Dedifferentiated amniotic fluid mesenchymal stem cell (primary cell): ENCODE measurements around the gene ANKRD40.
A peak's percentile ranks its signal among the peaks of the same experiment; 100 is the strongest.

Source experiments
- DNase-seq: peaks from one replicate; pipeline ENCODE4 v3.0.0-alpha.2; 2016; ENCODE audit errors: extremely low spot score

ANKRD40 gene

DNA sequence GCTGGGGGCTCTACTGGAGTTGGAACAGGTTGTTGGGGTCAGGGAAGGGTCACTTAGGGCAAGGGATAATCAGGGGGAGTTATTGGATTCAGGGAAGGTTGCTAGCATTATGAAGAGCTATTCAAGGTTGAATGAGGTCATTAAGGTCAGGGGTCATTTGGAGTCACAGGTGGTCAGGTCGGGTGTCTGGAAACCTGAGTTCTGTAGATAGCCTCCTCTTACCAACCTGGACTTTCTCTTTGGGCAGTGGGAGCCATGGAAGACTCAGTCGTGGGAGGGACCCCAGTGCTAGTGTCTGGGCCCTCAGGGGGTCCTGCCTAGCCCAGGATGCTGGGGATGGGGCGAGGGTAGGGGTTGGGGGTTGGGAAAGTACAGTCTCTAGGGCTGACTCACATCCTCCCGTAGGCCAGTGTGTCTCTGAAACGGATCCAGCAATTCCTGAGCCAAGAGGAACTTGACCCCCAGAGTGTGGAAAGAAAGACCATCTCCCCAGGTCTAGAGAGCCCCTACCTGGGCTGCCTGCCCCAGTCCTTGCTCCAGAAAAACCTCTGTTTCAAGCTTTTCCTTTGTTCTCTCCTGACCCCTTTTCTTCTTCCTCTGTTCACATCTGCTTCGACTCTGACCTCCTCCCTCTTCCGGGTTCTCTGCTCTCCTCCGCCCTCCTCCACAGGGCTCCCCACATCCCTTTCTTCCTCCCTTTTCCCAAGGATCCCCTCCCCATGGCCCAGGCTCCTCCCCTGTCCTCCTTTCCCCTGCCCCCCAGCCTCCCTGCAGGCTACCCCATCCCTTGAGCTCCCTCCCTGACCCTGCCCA lies 39.5 kb downstream of the ANKRD40 start:
- no peak for DNase-seq

DNA sequence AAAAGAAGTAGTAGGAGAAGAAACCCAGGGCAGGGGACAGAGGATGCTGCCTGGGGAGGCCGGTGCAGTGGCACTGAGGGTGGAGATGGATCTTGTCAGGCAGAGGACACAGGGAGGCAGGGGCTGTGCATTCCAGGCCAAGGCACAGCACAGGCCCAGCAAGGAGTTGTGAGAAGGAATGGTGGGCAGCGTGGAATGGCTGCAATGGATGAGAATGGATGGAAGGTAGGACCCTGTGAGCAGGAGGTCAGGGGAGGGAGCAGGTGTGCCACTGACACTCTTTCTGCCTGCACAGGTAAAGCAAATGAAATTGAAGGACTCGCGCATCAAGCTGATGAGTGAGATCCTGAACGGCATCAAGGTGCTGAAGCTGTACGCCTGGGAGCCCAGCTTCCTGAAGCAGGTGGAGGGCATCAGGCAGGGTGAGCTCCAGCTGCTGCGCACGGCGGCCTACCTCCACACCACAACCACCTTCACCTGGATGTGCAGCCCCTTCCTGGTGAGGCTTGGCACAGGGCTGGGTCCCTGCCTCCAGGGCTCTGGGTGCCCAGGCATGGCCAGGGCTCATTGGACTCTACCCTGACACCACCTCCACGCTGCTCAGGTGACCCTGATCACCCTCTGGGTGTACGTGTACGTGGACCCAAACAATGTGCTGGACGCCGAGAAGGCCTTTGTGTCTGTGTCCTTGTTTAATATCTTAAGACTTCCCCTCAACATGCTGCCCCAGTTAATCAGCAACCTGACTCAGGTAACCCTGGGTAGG lies 40.3 kb downstream of the ANKRD40 start:
- no peak for DNase-seq

DNA sequence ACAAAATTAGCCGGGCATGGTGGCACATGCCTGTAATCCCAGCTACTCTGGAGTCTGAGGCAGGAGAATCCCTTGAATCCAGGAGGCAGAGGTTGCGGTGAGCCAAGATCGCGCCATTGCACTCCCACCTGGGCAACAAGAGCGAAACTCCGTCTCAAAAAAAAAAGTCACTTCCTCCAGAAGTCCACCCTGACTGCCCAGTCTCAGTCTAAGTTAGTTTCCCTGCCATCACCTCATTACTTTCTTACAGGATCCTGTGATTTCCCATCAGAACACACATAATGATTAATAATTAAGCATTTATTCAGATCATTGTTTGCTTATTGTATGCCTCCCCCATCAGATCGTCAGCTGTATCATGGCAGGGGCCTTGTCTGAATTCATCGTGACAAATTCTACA lies 41.4 kb downstream of the ANKRD40 start:
- no peak for DNase-seq

DNA sequence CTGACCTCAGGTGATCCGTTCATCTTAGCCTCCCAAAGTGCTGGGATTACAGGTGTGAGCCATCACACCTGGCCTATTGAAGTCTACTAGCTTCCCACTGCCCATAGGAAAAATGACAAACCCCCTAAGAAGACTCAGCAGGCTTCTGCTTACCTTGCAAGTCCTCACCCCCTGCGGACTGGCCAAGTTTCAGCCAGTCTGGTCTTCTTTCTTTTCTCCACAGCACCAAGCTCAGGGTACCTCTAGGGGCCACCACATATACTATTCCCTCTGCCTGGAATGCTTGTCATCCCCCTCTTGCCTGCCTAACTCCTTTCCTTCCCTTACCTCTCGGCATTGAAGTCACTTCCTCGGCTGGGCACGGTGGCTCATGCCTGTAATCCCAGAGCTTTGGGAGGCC lies 41.9 kb downstream of the ANKRD40 start:
- DNase-seq, result no peak

GRCh38 chr17:50664788-50665458 lies 42.8 kb downstream of the ANKRD40 start:
- no peak for DNase-seq

GRCh38 chr17:50663812-50664374 lies 43.8 kb downstream of the ANKRD40 start:
- DNase-seq, result no peak

DNA sequence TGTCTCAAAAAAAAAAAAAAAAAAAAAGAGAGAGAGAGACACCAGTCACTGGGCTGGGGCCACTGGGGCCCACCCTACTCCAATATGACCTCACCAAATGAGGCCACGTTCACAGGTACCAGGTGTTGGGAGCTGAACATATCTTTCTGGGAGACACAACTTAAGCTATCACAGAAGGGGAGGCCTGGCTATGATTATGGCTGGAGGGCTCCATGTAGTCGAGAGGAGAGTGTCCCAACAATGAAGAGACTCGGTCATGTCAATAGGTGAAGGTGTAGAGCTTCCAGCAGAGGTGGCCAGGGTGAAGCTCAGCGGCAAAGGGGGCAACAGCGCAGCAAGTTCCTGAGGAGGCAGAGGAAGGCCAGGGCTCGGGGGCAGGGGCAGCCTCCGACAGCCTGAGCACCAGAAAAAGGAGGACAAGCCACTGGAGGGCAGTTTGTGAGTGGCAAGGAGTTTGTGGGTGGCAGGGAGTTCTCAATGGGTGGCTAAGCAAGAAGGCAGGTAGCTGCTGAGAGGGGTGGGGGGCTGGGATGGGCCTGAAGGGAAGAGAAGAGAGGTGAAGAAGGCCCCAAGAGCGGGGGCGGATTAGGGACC lies 45.0 kb downstream of the ANKRD40 start:
- no peak for DNase-seq

DNA sequence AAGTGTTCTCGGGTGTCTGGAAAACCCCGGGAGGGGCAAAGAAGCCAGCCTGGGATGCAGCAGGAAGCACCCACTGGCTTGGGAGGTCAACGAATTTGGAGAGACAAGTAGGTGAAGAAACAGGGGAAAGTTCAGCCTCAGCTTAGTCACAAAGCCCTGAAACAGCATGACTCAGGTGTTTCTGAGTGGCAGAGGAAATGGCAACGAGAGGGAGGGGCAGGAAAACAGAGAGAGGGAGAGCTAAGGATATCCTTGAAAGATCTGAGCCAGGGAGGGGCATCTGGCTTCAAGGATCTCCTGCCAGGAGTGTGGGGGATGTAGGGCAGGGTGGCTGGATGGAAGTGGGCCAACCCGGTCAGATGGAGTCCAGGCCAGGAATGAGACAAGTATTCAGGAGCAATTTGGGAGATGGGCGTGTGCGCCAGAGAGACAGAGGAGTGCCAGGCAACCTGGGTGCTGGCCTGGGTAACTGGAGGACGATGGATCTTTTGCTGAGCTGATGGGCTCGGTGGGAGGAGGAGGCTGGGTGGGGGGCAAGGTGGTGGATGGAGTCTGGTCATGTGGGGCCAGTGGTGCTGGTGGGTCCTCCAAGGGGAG lies 45.8 kb downstream of the ANKRD40 start:
- DNase-seq, result peak; percentile 85

DNA sequence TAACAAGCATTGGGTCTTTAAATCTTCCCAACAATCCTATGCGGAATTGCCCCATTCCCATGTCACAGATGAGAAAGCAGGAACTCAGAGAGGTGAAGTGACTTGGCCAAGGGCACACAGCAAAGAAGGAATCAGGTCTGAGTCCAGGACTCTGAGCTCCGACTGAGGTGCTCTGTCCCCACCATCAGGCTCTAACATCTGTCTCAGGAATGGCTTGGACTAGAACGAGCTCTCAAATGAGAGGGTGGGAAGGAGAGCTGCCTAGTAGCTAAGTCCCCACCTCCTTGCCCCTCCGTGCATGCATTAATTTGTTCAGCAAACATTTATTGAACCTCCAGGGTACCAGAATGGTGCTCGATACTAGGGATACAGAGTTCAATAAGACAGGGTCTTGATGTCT lies 46.4 kb downstream of the ANKRD40 start:
- no peak for DNase-seq

- no peak for DNase-seq
Observed at GRCh38 chr17:50660887-50661345, 46.8 kb downstream of the ANKRD40 start.

DNA sequence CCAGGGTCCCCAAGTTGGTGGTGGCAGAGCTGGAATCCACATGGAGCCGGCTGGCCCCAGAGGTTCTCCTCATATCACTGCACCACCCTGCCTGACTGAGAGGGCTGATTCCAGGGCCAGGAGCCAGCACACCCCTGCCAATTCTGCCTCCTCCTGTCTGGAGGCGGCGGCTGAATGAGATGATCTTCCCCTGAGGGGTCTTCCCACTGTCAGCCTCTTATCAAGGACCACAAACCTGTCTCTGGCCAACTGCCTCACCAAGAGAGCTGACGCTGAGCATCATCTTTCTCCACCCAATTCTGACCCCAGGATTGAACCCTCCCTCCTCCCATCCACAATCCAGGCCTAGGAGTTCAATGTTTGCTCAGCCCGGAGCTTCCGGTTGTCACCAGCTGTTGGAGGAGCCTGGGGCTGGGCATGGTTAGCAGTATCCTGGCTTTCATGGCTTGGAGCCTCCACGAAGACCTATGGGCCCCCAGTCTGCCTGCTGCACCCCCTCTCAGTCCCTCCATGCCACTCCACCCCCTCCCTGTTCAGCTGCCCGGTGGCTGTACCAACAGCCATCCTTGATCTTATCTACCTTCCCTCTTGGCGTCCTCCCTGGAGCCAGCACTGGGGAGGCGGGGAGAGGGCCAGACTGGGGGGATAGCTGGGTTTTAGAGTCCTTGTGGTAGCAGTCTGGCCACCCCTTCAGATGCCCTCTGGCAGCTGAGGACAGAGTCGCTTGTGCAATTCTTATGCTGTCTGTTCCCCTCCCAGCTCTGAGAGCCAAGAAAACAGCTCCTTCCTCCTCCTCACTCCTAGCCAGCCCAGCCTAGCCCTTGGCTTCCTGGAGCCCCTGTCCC lies 47.5 kb downstream of the ANKRD40 start:
- DNase-seq, result no peak

DNA sequence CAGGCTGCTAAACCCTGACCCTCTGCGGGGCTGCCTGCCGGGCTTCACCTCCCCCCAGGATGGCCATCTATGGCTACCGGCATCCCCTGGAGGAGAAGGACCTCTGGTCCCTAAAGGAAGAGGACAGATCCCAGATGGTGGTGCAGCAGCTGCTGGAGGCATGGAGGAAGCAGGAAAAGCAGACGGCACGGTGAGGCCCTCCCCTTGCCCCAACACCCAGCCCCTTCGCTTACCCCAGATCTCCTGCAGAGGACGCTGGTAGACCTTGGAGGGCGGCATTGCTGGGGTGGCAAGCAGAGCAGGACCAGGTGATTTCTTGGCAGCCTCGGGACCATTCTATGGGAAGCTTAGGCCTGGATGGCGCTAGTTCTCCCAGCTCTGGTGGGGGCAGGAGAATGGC lies 48.5 kb downstream of the ANKRD40 start:
- DNase-seq, result no peak

DNA sequence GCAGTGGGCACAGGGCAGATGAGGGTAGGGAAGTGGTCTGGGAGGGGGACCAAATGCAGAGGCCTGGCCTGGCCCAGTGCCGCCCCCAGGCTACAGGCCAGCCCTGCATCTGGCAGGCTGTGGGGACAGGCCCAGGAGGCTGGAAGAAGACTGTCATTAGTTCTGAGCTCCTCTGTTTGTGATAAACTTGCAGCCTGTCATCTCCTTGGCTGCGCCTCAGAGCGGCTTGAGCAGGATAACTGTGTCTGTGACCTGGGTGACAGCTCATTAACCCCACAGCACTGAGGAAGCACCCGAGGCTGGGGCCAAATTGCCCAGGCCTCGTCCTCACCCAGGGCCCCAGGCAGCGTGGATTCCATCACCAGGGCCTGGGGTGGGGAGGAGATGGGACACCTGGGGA lies 49.1 kb downstream of the ANKRD40 start:
- no peak for DNase-seq

DNA sequence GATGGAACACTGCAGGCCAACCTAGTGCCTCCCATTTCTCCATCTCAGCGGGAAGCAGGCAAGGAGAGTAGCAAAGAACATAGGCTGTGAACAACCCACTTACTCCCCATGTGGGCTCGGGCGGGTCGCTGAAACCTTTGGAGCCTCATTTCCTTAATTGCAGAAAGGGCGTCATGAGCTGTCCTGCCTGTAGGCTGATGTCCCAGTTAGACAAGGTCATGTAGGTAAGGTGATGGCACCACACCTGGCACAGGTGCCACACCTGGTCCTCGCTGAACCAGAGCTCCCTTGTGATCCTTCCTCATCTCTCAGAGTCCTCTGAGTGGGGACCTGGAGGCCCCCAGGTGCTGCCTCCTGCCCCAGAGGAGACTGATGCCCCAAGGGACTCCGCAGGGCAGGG lies 50.1 kb downstream of the ANKRD40 start:
- no peak for DNase-seq

GRCh38 chr17:50657054-50657453 lies 50.7 kb downstream of the ANKRD40 start:
- no peak for DNase-seq

DNA sequence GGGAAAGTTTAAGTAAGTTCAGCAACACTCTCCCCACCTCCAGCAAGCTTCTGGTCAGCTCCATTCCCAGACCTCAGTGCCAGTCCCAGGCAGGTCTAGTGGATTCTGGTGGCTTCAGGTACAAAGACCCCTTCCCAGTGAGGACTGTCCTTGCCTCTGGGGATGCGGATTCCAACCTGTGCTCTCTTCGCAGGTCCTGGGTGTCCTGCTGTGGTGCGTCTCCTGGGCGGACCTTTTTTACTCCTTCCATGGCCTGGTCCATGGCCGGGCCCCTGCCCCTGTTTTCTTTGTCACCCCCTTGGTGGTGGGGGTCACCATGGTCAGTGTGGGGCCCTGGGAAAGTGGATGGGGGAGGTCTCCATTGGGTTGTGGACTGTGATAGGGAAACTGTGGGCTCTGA lies 51.2 kb downstream of the ANKRD40 start:
- DNase-seq, result no peak

- no peak for DNase-seq
Observed at GRCh38 chr17:50653738-50654137, 54.0 kb downstream of the ANKRD40 start.

DNA sequence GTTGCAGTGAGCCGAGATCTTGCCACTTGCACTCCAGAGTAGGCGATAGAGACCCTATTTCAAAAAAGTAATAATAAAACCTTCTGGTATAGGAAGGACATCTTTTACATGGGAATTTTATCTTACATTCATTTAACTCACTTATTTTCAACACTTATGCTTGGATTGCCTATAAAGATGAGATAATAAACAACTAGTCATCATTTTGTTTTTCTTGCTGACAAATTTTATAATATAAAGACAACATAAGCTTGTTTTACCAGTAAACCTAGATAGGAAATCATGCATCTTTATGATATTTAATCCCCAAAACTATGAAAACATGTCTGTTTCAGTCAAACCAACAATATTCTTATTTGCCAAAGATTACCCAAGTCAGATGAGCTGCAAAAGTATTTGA lies 56.1 kb downstream of the ANKRD40 start:
- DNase-seq, result no peak

GRCh38 chr17:50649042-50649908 lies 58.4 kb downstream of the ANKRD40 start:
- no peak for DNase-seq

- no peak for DNase-seq
Observed at GRCh38 chr17:50647187-50647586, 60.5 kb downstream of the ANKRD40 start.
